ENCODE measurements around the gene RAPGEF3.

Gene RAPGEF3

DNA sequence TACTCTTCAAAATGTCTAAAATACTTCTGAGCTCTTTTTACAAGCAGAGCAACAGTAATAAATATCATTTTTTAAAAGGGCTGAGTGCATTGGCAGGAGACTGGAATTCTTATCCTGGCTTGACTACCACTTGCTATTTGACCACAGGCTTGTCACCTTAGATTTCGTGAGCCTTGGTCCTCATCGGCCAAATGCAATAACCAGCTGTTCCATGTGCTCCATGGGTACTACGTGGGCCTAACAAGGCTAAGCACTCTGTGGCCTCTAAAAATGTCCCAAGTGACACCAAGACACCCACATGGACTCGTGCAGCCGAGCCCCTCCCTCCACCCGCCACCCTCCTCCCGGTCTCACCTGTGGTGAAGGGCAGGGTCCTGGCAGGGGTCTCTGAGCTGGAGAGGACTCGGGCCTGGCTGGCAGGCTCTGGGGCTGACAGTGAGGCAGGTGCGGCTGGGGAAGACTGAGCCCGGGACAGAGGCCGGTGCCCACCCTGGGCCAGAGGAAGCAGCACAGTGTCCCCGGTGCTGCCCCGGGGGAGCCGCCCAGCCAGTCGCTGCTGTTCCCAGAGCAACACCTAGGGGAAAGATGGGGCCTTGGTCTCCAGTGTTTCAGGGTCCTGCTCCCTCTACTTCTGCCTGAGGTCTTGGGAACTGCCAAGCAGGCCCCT is 34.5 kb upstream of the RAPGEF3 start:
- no peak for DNase-seq
- no peaks in the 10 kb centered on the region for H3K27me3 ChIP-seq
- H3K4me1 ChIP-seq = no peaks in the 10 kb centered on the region
- peaks cover 49% of the 10 kb centered on the region for H3K36me3 ChIP-seq
- H3K4me3 ChIP-seq (ENCODE audit: low read depth, low read length) = no peak overlapping the region
- TF ChIP-seq, protein P1, sequence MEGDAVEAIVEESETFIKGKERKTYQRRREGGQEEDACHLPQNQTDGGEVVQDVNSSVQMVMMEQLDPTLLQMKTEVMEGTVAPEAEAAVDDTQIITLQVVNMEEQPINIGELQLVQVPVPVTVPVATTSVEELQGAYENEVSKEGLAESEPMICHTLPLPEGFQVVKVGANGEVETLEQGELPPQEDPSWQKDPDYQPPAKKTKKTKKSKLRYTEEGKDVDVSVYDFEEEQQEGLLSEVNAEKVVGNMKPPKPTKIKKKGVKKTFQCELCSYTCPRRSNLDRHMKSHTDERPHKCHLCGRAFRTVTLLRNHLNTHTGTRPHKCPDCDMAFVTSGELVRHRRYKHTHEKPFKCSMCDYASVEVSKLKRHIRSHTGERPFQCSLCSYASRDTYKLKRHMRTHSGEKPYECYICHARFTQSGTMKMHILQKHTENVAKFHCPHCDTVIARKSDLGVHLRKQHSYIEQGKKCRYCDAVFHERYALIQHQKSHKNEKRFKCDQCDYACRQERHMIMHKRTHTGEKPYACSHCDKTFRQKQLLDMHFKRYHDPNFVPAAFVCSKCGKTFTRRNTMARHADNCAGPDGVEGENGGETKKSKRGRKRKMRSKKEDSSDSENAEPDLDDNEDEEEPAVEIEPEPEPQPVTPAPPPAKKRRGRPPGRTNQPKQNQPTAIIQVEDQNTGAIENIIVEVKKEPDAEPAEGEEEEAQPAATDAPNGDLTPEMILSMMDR (IDR thresholded peaks at IDR 0.05; ENCODE audit: low read depth, low read length) = no peak
- H3K9me3 ChIP-seq = no peaks in the 10 kb centered on the region

DNA sequence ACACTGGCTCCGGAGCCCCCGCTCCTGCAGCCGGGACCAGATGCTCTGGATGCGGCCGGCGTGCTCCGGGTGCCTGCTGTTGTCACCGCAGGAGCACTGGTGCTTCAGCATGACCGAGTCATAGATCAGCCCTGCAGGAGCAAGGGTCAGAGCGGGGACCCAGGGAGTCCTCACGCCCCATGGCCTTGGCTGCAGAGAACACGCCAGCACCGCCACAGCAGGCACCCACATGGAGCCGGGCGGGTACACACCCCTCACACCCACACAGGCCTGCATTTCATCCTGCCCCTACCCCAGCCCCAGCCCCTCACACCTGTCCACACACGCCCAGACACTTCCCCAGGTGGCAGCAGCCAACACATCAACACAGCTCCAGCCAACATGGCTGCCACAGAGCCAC is 33.2 kb upstream of the RAPGEF3 start:
- no peak overlapping the region for H3K4me3 ChIP-seq (ENCODE audit: low read depth, low read length)
- no peaks in the 10 kb centered on the region for H3K4me1 ChIP-seq
- H3K36me3 ChIP-seq = peaks cover 47% of the 10 kb centered on the region
- DNase-seq = no peak
- H3K27me3 ChIP-seq = no peaks in the 10 kb centered on the region
- no peaks in the 10 kb centered on the region for H3K9me3 ChIP-seq
- TF ChIP-seq, protein P1 (IDR thresholded peaks at IDR 0.05; ENCODE audit: low read depth, low read length) = no peak

DNA sequence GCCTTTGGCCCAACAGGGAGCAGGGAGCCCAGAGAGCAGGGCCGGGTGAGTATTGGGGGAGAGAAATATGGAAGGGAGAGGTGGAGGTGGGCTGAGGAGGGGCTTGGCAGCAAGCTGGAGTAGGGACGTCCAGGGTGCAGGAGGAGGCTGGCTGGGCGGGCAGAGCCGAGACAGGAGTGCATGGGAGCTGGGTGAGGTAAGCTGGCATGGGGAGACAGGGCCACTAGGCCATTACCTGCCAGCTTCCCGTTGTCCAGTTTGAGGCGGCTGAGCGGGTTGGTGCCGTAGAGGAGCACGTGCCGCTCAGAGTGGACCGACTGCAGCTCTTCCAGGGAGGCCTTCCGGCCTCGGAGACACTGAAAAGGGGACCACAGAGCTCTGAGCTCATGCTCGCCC is 32.7 kb upstream of the RAPGEF3 start:
- no peak overlapping the region for H3K4me3 ChIP-seq (ENCODE audit: low read depth, low read length)
- H3K27me3 ChIP-seq = no peaks in the 10 kb centered on the region
- H3K36me3 ChIP-seq = peaks cover 49% of the 10 kb centered on the region
- no peaks in the 10 kb centered on the region for H3K9me3 ChIP-seq
- TF ChIP-seq, protein P1 (IDR thresholded peaks at IDR 0.05; ENCODE audit: low read depth, low read length) = no peak
- no peaks in the 10 kb centered on the region for H3K4me1 ChIP-seq
- DNase-seq = no peak

GRCh38 chr12:47790676-47791350 is 32.1 kb upstream of the RAPGEF3 start:
- H3K4me3 ChIP-seq (ENCODE audit: low read depth, low read length) = no peak overlapping the region
- DNase-seq = no peak
- peaks cover 51% of the 10 kb centered on the region for H3K36me3 ChIP-seq
- TF ChIP-seq, protein P1 (IDR thresholded peaks at IDR 0.05; ENCODE audit: low read depth, low read length) = no peak
- no peaks in the 10 kb centered on the region for H3K9me3 ChIP-seq
- no peaks in the 10 kb centered on the region for H3K27me3 ChIP-seq
- no peaks in the 10 kb centered on the region for H3K4me1 ChIP-seq

DNA sequence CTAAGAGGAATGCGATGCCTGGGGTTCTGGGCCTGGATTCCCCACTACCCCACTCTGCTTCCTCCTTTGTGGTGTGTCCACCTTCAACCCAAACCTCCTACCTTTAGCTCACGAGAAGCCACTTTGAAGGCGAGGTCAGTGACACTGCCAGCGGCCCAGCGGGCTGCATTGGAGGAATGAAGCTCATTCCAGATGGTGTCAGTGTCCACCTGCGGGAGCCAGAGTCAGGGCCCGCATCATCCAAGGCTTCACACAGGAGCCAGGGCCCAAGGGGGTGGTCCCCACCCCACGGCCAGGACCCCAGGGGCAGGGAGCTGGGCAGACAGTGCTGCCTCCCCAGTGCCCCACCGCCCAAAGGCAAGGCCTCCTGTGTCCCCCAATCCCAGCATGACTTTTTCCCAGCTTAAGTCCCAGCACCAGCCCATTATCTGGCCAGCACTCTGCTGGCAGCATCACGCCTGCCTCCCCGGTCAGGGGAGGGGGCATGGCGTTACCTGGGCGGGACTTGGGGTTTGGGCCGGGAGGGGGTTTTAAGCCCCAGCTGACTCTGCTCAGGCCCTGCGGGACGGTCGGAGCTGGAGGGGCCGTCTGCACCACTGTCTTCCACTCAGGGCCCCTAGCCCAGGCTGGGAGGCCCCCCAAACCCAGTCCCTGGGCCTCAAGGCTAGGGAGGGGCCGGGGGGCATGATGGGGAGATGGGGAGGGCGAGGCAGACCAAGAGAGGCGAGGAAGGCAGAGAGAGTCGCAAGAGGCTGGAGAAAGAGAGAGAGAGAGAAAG is 31.2 kb upstream of the RAPGEF3 start:
- DNase-seq = no peak
- peaks cover 52% of the 10 kb centered on the region for H3K36me3 ChIP-seq
- H3K9me3 ChIP-seq = no peaks in the 10 kb centered on the region
- no peaks in the 10 kb centered on the region for H3K4me1 ChIP-seq
- TF ChIP-seq, protein P1 (IDR thresholded peaks at IDR 0.05; ENCODE audit: low read depth, low read length) = no peak
- H3K4me3 ChIP-seq (ENCODE audit: low read depth, low read length) = no peak overlapping the region
- H3K27me3 ChIP-seq = no peaks in the 10 kb centered on the region
